ENCODE results near the gene DDIT4L. TPM values are rescaled to one million over a fixed set of nuclear protein-coding genes. Genes with fewer than 3 reads are reported as not detected.
"Not testable (repeated sequence)": the region's sequence is repeated elsewhere in the genome, so short reads cannot be mapped to it uniquely, and the experiment has no call there.

Gene DDIT4L
- total and polyA plus RNA-seq, 2 donors (not counting 3 experiments of a cell fraction or from before 2014, with no cell fraction given) = 0.73 to 2.0 TPM

DNA sequence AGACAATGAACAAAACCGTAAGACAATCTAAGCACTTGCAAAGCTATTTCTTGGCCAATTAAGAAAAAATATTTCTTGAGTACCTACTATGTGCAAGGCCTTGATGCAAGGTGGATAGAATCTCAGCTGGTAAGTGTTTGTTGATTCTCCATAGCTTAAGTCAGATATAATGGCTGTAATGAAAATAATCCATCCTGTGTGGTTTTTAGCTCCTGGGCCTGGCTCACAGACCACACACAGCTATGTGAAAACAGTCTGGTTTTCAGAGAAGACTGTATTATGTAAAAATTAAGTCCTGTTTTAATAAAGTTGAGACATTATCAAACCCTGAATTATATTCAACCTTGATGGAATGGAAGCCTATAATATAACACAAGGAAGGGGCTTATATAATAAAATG is 7.8 kb upstream of the DDIT4L start:
- CTCF ChIA-PET = no interaction called here
- no peaks in the 10 kb centered on the region for H3K27me3 ChIP-seq (ENCODE audit: control insufficient read depth in 2 of 2, insufficient read depth in 2 of 2, low read length in 2 of 2)
- no peaks in the 10 kb centered on the region for H3K9me1 ChIP-seq (replicated peaks; ENCODE audit: control insufficient read depth, extremely low read depth, insufficient read depth, low read length)
- no peaks in the 10 kb centered on the region for H3K36me3 ChIP-seq (ENCODE audit: control insufficient read depth in 2 of 2, extremely low read depth in 1 of 2, insufficient read depth in 2 of 2, low read length in 2 of 2)
- H3K79me2 ChIP-seq (ENCODE audit: control insufficient read depth, insufficient read depth, low read length) = no peaks in the 10 kb centered on the region
- H3K9me3 ChIP-seq (replicated peaks; ENCODE audit: control insufficient read depth, insufficient read depth, low read length) = no peaks in the 10 kb centered on the region
- DNase-seq (ENCODE audit: low read depth, low spot score) (no peak), FAIRE-seq (no peak)
- POLR2A ChIA-PET = no interaction called here
- no peak for TF ChIP-seq EZH2 (IDR thresholded peaks at IDR 0.05; ENCODE audit: borderline replicate concordance, low read depth, low read length, severe bottlenecking)
- no peak for TF ChIP-seq POLR2A (IDR thresholded peaks at IDR 0.05; ENCODE audit: low read depth, low read length)
- TF ChIP-seq JUN (IDR thresholded peaks at IDR 0.05; ENCODE audit: borderline replicate concordance, insufficient read depth, insufficient read length, low read depth) = no peak
- TF ChIP-seq, protein P1, sequence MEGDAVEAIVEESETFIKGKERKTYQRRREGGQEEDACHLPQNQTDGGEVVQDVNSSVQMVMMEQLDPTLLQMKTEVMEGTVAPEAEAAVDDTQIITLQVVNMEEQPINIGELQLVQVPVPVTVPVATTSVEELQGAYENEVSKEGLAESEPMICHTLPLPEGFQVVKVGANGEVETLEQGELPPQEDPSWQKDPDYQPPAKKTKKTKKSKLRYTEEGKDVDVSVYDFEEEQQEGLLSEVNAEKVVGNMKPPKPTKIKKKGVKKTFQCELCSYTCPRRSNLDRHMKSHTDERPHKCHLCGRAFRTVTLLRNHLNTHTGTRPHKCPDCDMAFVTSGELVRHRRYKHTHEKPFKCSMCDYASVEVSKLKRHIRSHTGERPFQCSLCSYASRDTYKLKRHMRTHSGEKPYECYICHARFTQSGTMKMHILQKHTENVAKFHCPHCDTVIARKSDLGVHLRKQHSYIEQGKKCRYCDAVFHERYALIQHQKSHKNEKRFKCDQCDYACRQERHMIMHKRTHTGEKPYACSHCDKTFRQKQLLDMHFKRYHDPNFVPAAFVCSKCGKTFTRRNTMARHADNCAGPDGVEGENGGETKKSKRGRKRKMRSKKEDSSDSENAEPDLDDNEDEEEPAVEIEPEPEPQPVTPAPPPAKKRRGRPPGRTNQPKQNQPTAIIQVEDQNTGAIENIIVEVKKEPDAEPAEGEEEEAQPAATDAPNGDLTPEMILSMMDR (IDR thresholded peaks at IDR 0.05; ENCODE audit: extremely low read depth in 1 of 2, insufficient read depth in 1 of 2, low read depth in 1 of 2, low read length in 2 of 2) = no peak
- no peak for TF ChIP-seq POLR2AphosphoS5 (IDR thresholded peaks at IDR 0.05; ENCODE audit: insufficient read depth, low read depth, low read length)
- TF ChIP-seq, protein P2, sequence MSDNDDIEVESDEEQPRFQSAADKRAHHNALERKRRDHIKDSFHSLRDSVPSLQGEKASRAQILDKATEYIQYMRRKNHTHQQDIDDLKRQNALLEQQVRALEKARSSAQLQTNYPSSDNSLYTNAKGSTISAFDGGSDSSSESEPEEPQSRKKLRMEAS (IDR thresholded peaks at IDR 0.05; ENCODE audit: insufficient read depth, insufficient read length) = no peak
- TF ChIP-seq GATA2 (IDR thresholded peaks at IDR 0.05; ENCODE audit: insufficient read depth, insufficient read length, low read depth, low read length) = no peak
- no peak for TF ChIP-seq MYC (IDR thresholded peaks at IDR 0.05; ENCODE audit: low read depth, low read length)
- TF ChIP-seq FOS (IDR thresholded peaks at IDR 0.05; ENCODE audit: borderline replicate concordance, insufficient read depth, low read length) = no peak
- no peak overlapping the region for H3K27ac ChIP-seq (ENCODE audit: insufficient read depth, low read depth, low read length)
- no peak overlapping the region for H3K4me2 ChIP-seq (ENCODE audit: insufficient read depth, low read length)
- dilution Hi-C loops (cut with MboI; ENCODE audit: extremely low pct_ligation_motif_present, low sequenced_read_pairs) (no loop called here), intact Hi-C loops (cut with micrococcal nuclease) (loop anchor here (10.0 kb wide), 1 partner anchor 167 kb away; no protein-coding TSS in a partner anchor)
- H3K9ac ChIP-seq (replicated peaks; ENCODE audit: extremely low read depth, insufficient read depth, low read length) = no peak overlapping the region
- no peak overlapping the region for H3K4me3 ChIP-seq (replicated peaks in 1 of 3; ENCODE audit: insufficient read depth in 1 of 3, low read depth in 1 of 3, low read length in 3 of 3)
- no TSS peak for BruUV-seq (replicated peaks)
- no peaks in the 10 kb centered on the region for H4K20me1 ChIP-seq (replicated peaks; ENCODE audit: control insufficient read depth, extremely low read depth, insufficient read depth, low read length)
- no peaks in the 10 kb centered on the region for H3K4me1 ChIP-seq (ENCODE audit: control insufficient read depth, extremely low read depth, insufficient read depth, low read length)
- H2AFZ ChIP-seq (ENCODE audit: low read depth, low read length) = no peak overlapping the region

DNA sequence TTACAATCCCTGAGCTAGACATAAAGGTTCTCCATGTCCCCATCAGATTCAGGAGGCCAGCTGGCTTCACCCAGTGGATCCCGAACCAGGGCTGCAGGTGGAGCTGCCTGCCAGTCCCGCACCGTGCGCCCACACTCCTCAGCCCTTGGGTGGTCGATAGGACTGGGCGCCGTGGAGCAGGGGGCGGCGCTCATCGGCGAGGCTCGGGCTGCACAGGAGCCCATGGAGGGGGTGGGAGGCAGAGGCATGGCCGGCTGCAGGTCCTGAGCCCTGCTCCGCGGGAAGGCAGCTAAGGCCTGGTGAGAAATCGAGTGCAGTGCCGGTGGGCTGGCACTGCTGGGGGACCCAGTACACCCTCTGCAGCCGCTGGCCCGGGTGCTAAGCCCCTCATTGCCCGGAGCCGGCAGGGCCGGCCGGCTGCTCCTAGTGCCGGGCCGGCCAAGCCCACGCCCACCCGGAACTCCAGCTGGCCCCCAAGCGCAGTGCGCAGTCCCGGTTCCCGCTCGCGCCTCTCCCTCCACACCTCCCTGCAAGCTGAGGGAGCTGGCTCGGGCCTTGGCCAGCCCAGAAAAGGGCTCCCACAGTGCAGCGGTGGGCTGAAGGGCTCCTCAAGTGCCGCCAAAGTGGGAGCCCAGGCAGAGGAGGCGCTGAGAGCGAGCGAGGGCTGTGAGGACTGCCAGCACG is 6.3 kb upstream of the DDIT4L start:
- H3K9me1 ChIP-seq (replicated peaks; ENCODE audit: control insufficient read depth, extremely low read depth, insufficient read depth, low read length); BruUV-seq (replicated peaks); H3K9ac ChIP-seq (replicated peaks; ENCODE audit: extremely low read depth, insufficient read depth, low read length); FAIRE-seq; H4K20me1 ChIP-seq (replicated peaks; ENCODE audit: control insufficient read depth, extremely low read depth, insufficient read depth, low read length); H3K27me3 ChIP-seq (ENCODE audit: control insufficient read depth in 2 of 2, insufficient read depth in 2 of 2, low read length in 2 of 2); POLR2A ChIA-PET; H3K4me3 ChIP-seq (replicated peaks in 1 of 3; ENCODE audit: insufficient read depth in 1 of 3, low read depth in 1 of 3, low read length in 3 of 3); CTCF ChIA-PET; H2AFZ ChIP-seq (ENCODE audit: low read depth, low read length); H3K4me2 ChIP-seq (ENCODE audit: insufficient read depth, low read length); DNase-seq (ENCODE audit: low read depth, low spot score); H3K4me1 ChIP-seq (ENCODE audit: control insufficient read depth, extremely low read depth, insufficient read depth, low read length); H3K27ac ChIP-seq (ENCODE audit: insufficient read depth, low read depth, low read length); H3K79me2 ChIP-seq (ENCODE audit: control insufficient read depth, insufficient read depth, low read length); dilution Hi-C loops (cut with MboI; ENCODE audit: extremely low pct_ligation_motif_present, low sequenced_read_pairs); H3K36me3 ChIP-seq (ENCODE audit: control insufficient read depth in 2 of 2, extremely low read depth in 1 of 2, insufficient read depth in 2 of 2, low read length in 2 of 2); H3K9me3 ChIP-seq (replicated peaks; ENCODE audit: control insufficient read depth, insufficient read depth, low read length): not testable (repeated sequence)
- intact Hi-C loops (cut with micrococcal nuclease) = loop anchor here (10.0 kb wide), 1 partner anchor 168 kb away; no protein-coding TSS in a partner anchor

Measured in endothelial cell of umbilical vein (primary cell).